Right lobe of liver (tissue), 6 donors: ENCODE data around the gene TTR. TPM values are rescaled to one million over a fixed set of nuclear protein-coding genes. Genes with fewer than 3 reads are reported as not detected.

Experiments used
- ATAC-seq, 4 donors: fragments of 200-7000 bp; cut with Tn5 transposase; one replicate each; pipeline ENCODE4 v1.9.1; 2020; ENCODE audit warnings: mild to moderate bottlenecking in 4 of 4, moderate library complexity in 4 of 4
- DNase-seq, 3 donors: peaks; one replicate each; pipeline ENCODE4 v3.0.0-alpha.2; 2020
- H3K27ac ChIP-seq, 3 donors: fragments of 200-600 bp; one replicate each; pipeline ENCODE4 v1.8.0; 2022
- H3K27me3 ChIP-seq, 2 donors: fragments of 200-600 bp; one replicate each; pipeline ENCODE4 v1.8.0; 2022
- H3K36me3 ChIP-seq, 4 donors: fragments of 200-600 bp; sonication (generic) in 1 of 4; one replicate each; pipeline versions ENCODE4 v1.5.1 to v1.8.0; 2017 to 2022; ENCODE audit warnings: control low read depth in 1 of 4
- H3K4me1 ChIP-seq, 4 donors: fragments of 200-600 bp; sonication (generic) in 1 of 4; one replicate each; pipeline versions ENCODE4 v1.5.1 to v1.8.0; 2017 to 2022; ENCODE audit warnings: control low read depth in 1 of 4
- H3K4me3 ChIP-seq, 3 donors: fragments of 200-600 bp; one replicate each; pipeline ENCODE4 v1.8.0; 2022
- H3K9me3 ChIP-seq, 4 donors: fragments of 200-600 bp; sonication (generic) in 1 of 4; one replicate each; pipeline versions ENCODE4 v1.5.1 to v1.8.0; 2017 to 2022; ENCODE audit warnings: control low read depth in 1 of 4
- CTCF ChIP-seq, 4 donors: fragments of 200-600 bp in 3 of 4; fragments of 450-650 bp in 1 of 4; IDR thresholded peaks; one replicate each; pipeline versions ENCODE4 v1.5.1 to v1.8.0; 2016 to 2022; ENCODE audit warnings: antibody characterized with exemption in 4 of 4, mild to moderate bottlenecking in 2 of 4
- POLR2A ChIP-seq: fragments of 450-650 bp; IDR thresholded peaks from one replicate; pipeline ENCODE4 v1.6.1; 2017; ENCODE audit warnings: antibody characterized with exemption, mild to moderate bottlenecking
- WGBS: methylation state at CpG from one replicate; pipeline ENCODE4 v1.1.6; 2018; ENCODE audit warnings: low coverage, low lambda C conversion rate; ENCODE audit not compliant: insufficient coverage; ENCODE audit errors: missing lambda C conversion rate; 5-methylcytosine and 5-hydroxymethylcytosine counted together
- intact Hi-C, 2 donors: fragments of 100-400 bp; cut with DNase I; formaldehyde crosslinking; loops; one replicate each; pipeline versions ENCODE4 v1.11.2 to v1.14.1; 2022
- total RNA-seq, 6 experiments: library from RNA; depleted of rRNA in 2 of 6; stranded (reverse); fragments of >200 nt in 2 of 6; fragmentation: NEBNext Ultra II Directional in 3 of 6; extraction: Animal tissue kit (Norgen Biotek cat#: 25700) in 3 of 6; gene quantifications; one replicate each; pipeline versions ENCODE4 v1.1.0 to v1.2.4, GENCODE V29; 2016 to 2023
- donor health status: DM: no; HTN: yes; CAD: no.
- donor health status: DM: no; HTN: no; CAD: no.
- donor health status: DM: no; HTN: no; CAD: no.
- donor health status: DM: no; HTN: yes; CAD: no.
- donor health status: DM: no; HTN: yes; CAD: no.

Gene TTR
- total RNA-seq, 6 experiments from 2014 or later, result 1,281 to 4,774 (median 2,625) TPM

- 34% methylated on average over 3 of the region's 3 CpGs for WGBS
- peak in 2 of 4 donors; percentile 29 to 38 for ATAC-seq
These were observed 42.6 kb downstream of the TTR start for GRCh38 chr18:31634331-31634713.

GRCh38 chr18:31636387-31636786 lies 44.7 kb downstream of the TTR start:
- intact Hi-C loops, result no loop called here
- TF ChIP-seq POLR2A, result no peak
- TF ChIP-seq CTCF (IDR thresholded peaks at IDR 0.05), result no peak
- Histone ChIP-seq H3K9me3 (no peaks in the 10 kb centered on the region), H3K4me1 (no peaks in the 10 kb centered on the region), H3K4me3 (no peak overlapping the region), H3K27me3 (no peaks in the 10 kb centered on the region), H3K27ac (no peak overlapping the region), H3K36me3 (no peaks in the 10 kb centered on the region)
- ATAC-seq (no peak), DNase-seq (no peak)

More at GRCh38 chr18:31634331-31634713, 42.6 kb downstream of the TTR start:
- no peak overlapping the region for H3K27ac ChIP-seq
- H3K4me3 ChIP-seq, result no peak overlapping the region
- DNase-seq, result no peak
- no peak for TF ChIP-seq POLR2A
- TF ChIP-seq CTCF (IDR thresholded peaks at IDR 0.05), result no peak
- intact Hi-C loops, result no loop called here
- no peaks in the 10 kb centered on the region for H3K27me3 ChIP-seq
- no peaks in the 10 kb centered on the region for H3K9me3 ChIP-seq
- H3K4me1 ChIP-seq, result no peaks in the 10 kb centered on the region
- no peaks in the 10 kb centered on the region for H3K36me3 ChIP-seq

GRCh38 chr18:31637445-31637844 lies 45.8 kb downstream of the TTR start:
- no peak for TF ChIP-seq CTCF (IDR thresholded peaks at IDR 0.05)
- TF ChIP-seq POLR2A, result no peak

GRCh38 chr18:31643003-31643402 lies 51.3 kb downstream of the TTR start:
- WGBS, result 85% methylated on average over 4 of the region's 4 CpGs
- Histone ChIP-seq H3K4me1 (no peaks in the 10 kb centered on the region), H3K4me3 (no peak overlapping the region), H3K9me3 (no peaks in the 10 kb centered on the region), H3K36me3 (no peaks in the 10 kb centered on the region), H3K27ac (no peak overlapping the region), H3K27me3 (no peaks in the 10 kb centered on the region)
- no peak for TF ChIP-seq POLR2A
- TF ChIP-seq CTCF (IDR thresholded peaks at IDR 0.05), result no peak
- intact Hi-C loops, result no loop called here
- no peak for DNase-seq
- no peak for ATAC-seq

More at GRCh38 chr18:31637445-31637844, 45.8 kb downstream of the TTR start:
- Histone ChIP-seq H3K27ac (no peak overlapping the region), H3K36me3 (no peaks in the 10 kb centered on the region), H3K9me3 (no peaks in the 10 kb centered on the region), H3K27me3 (no peaks in the 10 kb centered on the region), H3K4me3 (no peak overlapping the region), H3K4me1 (no peaks in the 10 kb centered on the region)
- intact Hi-C loops, result no loop called here
- ATAC-seq, result peak in 2 of 4 donors; percentile 54 to 65
- no peak for DNase-seq
- WGBS, result 49% methylated on average over 3 of the region's 3 CpGs

- Histone ChIP-seq H3K36me3 (no peaks in the 10 kb centered on the region), H3K9me3 (no peaks in the 10 kb centered on the region), H3K4me3 (no peak overlapping the region), H3K4me1 (no peaks in the 10 kb centered on the region), H3K27ac (no peak overlapping the region), H3K27me3 (no peaks in the 10 kb centered on the region)
- no peak for ATAC-seq
- WGBS, result 93% methylated on average over 4 of the region's 4 CpGs
- TF ChIP-seq CTCF (IDR thresholded peaks at IDR 0.05), result no peak
- no peak for TF ChIP-seq POLR2A
- intact Hi-C loops, result no loop called here
- no peak for DNase-seq
These were observed 53.7 kb downstream of the TTR start for GRCh38 chr18:31645411-31645810.
